ENCODE results near the gene MT1HL1.

DNA sequence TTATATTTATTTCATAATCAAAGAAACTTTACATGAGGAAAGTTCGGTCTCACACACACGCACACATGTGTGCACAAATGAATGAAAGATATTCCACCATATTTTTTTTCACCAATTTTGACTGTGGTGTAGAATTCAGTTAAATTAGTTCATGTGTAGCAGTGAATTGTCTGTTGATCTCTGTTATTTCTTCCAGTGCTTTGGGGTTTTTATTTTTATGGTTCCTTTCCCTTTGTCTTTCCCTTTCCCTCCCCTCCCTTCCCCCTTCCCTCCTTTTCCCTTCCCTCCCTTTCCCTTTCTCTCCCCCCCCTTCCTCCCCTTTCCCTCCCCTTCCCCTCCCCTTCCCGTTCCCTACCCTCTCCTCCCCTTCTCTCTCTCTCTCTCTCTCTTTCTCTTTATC is 46.7 kb upstream of the MT1HL1 start:
- TF ChIP-seq, protein P1, sequence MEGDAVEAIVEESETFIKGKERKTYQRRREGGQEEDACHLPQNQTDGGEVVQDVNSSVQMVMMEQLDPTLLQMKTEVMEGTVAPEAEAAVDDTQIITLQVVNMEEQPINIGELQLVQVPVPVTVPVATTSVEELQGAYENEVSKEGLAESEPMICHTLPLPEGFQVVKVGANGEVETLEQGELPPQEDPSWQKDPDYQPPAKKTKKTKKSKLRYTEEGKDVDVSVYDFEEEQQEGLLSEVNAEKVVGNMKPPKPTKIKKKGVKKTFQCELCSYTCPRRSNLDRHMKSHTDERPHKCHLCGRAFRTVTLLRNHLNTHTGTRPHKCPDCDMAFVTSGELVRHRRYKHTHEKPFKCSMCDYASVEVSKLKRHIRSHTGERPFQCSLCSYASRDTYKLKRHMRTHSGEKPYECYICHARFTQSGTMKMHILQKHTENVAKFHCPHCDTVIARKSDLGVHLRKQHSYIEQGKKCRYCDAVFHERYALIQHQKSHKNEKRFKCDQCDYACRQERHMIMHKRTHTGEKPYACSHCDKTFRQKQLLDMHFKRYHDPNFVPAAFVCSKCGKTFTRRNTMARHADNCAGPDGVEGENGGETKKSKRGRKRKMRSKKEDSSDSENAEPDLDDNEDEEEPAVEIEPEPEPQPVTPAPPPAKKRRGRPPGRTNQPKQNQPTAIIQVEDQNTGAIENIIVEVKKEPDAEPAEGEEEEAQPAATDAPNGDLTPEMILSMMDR (conservative IDR thresholded peaks at IDR 0.05; ENCODE audit: low read depth, low read length): no peak
- no peak for TF ChIP-seq EZH2 (IDR thresholded peaks at IDR 0.05; ENCODE audit: borderline replicate concordance, low read depth, low read length, poor library complexity, severe bottlenecking)
